Measurements from ENCODE around the gene ELMO2.

GRCh38 chr20:46455729-46456128 lies 49.3 kb upstream of the ELMO2 start:
- TF ChIP-seq BACH2 (CRISPR knock-in tag; IDR thresholded peaks at IDR 0.05; ENCODE audit: borderline replicate concordance) (no peak), ARNTL (CRISPR knock-in tag; IDR thresholded peaks at IDR 0.05; ENCODE audit: borderline replicate concordance, low read depth) (no peak), TCF4 (CRISPR knock-in tag; IDR thresholded peaks at IDR 0.05; ENCODE audit: borderline replicate concordance) (no peak)

Data from SK-N-SH treated with all-trans-retinoic acid at 6 μM for 48 hours (cell line).